ENCODE results near the gene FBXL22. TPM values are rescaled to one million over a fixed set of nuclear protein-coding genes. Genes with fewer than 3 reads are reported as not detected.

FBXL22 gene, protein sequence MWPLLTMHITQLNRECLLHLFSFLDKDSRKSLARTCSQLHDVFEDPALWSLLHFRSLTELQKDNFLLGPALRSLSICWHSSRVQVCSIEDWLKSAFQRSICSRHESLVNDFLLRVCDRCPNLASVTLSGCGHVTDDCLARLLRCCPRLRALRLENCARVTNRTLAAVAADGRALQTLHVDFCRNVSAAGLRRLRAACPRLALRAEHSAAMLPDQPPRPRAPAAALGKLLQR
- 1 to 10 TPM; 1.4 to 2.1 (median 1.7) TPM for polyA plus RNA-seq (ENCODE audit: insufficient read length in 3 of 3)
- long read RNA-seq, donor 1, result 0 reads
- long read RNA-seq, donor 2, result 0 reads
- long read RNA-seq, donor 3, partial matches to known transcripts, result 14 of 25 reads
- long read RNA-seq, donor 3, other reads (novel, unspliced or antisense), result 11 of 25 reads
- long read RNA-seq, donor 4, result 0 reads
- long read RNA-seq, donor 5, result 0 reads
- long read RNA-seq, donor 6, result 0 reads
- long read RNA-seq, donor 7, result 0 reads
- long read RNA-seq, donor 8, result 0 reads
- long read RNA-seq, donor 9, result 0 reads
- long read RNA-seq, donor 10, partial matches to known transcripts, result 0 of 1 reads
- long read RNA-seq, donor 10, other reads (novel, unspliced or antisense), result 0 of 1 reads
- long read RNA-seq, donor 11, result 0 reads
- long read RNA-seq, donor 12, result 0 reads
- long read RNA-seq, donor 13, result 0 reads
- long read RNA-seq, donor 14, partial matches to known transcripts, result 0 of 2 reads
- long read RNA-seq, donor 14, other reads (novel, unspliced or antisense), result 0 of 2 reads
- long read RNA-seq, donor 15, result 0 reads
- long read RNA-seq, donor 16, partial matches to known transcripts, result 0 of 1 reads
- long read RNA-seq, donor 16, other reads (novel, unspliced or antisense), result 0 of 1 reads

DNA sequence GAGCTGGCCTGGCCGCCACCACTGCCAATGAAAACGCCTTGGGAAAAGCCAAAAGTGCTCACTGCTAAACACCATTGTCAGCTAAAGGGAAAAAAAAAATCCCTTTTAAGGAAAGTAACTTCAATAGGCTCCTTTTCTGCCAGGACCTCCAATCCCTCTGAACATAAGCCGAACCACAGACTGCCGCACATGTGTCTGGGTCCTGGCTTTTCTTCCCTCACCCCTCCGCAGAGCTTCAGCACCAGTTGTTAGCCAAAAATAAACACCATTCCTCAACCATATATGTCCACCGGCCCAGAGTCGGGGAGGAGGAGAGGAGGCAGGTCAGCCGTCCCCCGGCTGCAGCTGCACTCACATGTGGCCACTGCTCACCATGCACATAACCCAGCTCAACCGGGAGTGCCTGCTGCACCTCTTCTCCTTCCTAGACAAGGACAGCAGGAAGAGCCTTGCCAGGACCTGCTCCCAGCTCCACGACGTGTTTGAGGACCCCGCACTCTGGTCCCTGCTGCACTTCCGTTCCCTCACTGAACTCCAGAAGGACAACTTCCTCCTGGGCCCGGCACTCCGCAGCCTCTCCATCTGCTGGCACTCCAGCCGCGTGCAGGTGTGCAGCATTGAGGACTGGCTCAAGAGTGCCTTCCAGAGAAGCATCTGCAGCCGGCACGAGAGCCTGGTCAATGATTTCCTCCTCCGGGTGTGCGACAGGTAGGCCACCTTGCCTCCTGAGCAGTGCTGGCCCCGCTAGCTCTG is at the start of gene FBXL22:
Gene FBXL22 (plus strand): TSS at position 350 of the 753 bp plus-strand sequence. CDS start 6 bp downstream, at position 356.
- DNase-seq (ENCODE audit: extremely low read depth in 1 of 11, low read depth in 9 of 11, low spot score in 4 of 11), result no peak

GRCh38 chr15:63551400-63551799 is 45.8 kb upstream of the FBXL22 start:
- DNase-seq (ENCODE audit: extremely low read depth in 1 of 11, low read depth in 9 of 11, low spot score in 4 of 11), result no peak

DNA sequence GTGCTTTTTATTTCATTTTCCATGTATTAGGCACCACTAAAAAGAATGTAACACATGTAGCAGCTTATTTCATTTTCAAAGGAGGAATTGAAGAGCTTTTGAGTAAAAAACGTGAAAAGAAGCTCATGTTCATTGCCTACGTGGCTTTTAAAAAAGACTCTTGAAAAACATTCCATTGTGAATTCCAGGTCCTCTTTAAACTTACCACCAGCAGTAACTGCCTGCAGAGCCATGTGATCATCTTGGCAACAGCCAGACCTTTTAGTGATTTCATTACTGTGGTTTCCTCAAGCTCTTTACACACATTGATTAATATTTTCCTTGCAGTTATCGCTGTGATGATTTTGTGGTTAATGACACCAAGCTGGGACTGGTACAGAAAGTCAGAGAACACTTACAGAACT is 43.8 kb upstream of the FBXL22 start:
- DNase-seq (ENCODE audit: extremely low read depth in 1 of 11, low read depth in 9 of 11, low spot score in 4 of 11), result peak in 6 of 11 donors; percentile 8 to 39 (median 30)

DNA sequence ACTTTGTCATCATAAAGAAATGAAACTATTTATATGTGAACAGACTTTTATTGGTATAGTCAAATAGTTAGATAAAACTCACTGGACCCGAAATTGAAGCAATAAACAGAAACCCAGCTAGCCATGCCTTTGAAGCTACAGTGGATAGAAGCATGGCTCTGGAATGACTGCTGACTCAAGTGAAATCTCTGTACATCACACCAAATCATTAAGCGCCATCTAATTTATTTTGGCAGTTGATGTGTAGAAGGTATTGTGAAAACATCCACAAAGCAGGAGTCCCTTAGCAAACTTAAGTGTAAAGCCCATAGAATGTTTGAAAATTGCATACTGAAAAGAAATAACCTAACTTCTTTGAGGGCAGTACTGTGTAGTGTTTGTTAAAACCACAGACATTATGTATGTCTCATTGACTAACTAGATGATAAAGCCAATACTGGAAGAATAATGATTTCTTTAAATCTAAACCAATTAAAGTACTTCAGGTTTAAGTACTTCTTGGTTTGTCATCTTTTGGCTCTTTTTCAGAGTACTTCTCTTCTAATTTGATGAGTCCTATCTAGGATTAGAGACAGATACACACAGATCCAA is 42.8 kb upstream of the FBXL22 start:
- DNase-seq (ENCODE audit: extremely low read depth in 1 of 11, low read depth in 9 of 11, low spot score in 4 of 11), result no peak

GRCh38 chr15:63555507-63555906 is 41.7 kb upstream of the FBXL22 start:
- no peak for DNase-seq (ENCODE audit: extremely low read depth in 1 of 11, low read depth in 9 of 11, low spot score in 4 of 11)

DNA sequence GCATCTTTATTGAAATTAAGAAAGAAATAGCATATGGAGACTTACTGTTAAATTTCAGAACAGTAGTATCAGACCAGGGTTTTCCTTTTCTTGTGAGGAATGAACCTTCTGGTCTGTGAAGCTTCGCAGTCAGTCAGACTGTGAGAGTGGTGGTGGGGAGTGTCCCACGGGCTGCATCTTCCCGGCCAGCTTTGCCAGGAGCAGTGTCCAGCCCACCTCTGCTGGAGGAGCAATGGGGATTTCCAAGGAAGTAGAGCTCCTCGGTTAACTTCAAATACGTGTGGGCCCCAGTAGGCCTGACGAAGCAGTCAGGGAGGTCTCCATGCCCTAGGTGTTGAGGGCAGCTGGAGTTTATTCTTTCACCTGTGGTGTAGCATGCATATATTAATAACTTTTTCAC is 40.9 kb upstream of the FBXL22 start:
- no peak for DNase-seq (ENCODE audit: extremely low read depth in 1 of 11, low read depth in 9 of 11, low spot score in 4 of 11)

DNA sequence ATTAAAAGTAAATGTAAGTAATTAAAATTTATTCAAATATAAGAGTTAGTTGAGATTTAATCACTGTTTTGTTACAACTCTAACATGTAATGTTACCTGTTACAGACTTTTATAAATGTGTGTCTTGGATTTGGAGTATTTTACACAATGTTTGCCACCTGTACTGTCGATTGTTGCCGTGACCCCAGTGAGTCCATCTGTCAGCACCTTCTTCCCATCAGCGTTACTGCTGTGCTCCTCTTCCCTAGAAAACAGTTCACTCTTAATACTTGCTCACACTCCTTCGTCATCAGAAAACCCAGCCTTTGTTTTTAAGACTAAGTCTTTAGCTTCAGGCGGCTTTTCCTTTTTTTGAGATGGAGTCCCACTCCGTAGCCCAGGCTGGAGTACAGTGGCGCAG is 40.5 kb upstream of the FBXL22 start:
- no peak for DNase-seq (ENCODE audit: extremely low read depth in 1 of 11, low read depth in 9 of 11, low spot score in 4 of 11)

- DNase-seq (ENCODE audit: extremely low read depth in 1 of 11, low read depth in 9 of 11, low spot score in 4 of 11), result no peak
These were observed 37.4 kb upstream of the FBXL22 start for GRCh38 chr15:63559753-63560152.

- DNase-seq (ENCODE audit: extremely low read depth in 1 of 11, low read depth in 9 of 11, low spot score in 4 of 11), result no peak
These were observed 36.3 kb upstream of the FBXL22 start for GRCh38 chr15:63560741-63561448.

- no peak for DNase-seq (ENCODE audit: extremely low read depth in 1 of 11, low read depth in 9 of 11, low spot score in 4 of 11)
These were observed 33.1 kb upstream of the FBXL22 start for GRCh38 chr15:63564093-63564492.

- DNase-seq (ENCODE audit: extremely low read depth in 1 of 11, low read depth in 9 of 11, low spot score in 4 of 11), result no peak
These were observed 31.5 kb upstream of the FBXL22 start for GRCh38 chr15:63565536-63566186.

DNA sequence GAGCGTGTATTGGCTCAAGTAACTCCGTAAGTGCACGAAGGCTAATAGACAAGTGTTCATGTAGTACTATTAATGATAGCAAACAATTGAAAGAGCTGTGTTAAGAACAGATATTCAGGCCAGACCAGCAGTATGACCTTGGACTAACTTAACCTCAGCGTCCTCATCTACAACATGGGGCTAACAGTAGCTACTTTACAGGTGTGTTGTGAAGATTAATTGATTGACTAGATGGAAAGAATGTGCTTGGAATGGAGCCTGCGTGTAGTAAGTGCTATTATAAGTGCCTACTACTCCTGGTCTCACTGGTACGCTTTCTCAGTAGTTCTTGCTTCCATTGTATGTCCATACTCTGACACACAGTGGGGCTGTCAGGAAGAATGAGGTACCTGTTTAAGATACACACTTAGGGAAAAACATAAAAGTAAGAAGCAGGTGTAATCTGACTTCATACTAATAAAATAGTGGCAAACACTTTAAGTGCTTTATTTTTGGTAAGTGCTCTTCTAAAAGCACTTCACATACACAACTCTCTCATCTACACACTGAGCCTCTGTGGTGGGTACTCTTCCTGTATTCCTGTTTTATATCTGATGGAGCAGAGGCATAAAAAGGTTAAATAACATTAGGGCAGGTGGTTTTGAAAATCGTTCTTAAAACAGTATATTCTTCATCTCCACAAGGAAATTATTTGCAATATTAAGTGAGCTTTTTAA is 24.3 kb upstream of the FBXL22 start:
- DNase-seq (ENCODE audit: extremely low read depth in 1 of 11, low read depth in 9 of 11, low spot score in 4 of 11), result no peak

- peak in 1 of 11 donors; percentile 38 for DNase-seq (ENCODE audit: extremely low read depth in 1 of 11, low read depth in 9 of 11, low spot score in 4 of 11)
These were observed 23.7 kb upstream of the FBXL22 start for GRCh38 chr15:63573533-63573932.

- no peak for DNase-seq (ENCODE audit: extremely low read depth in 1 of 11, low read depth in 9 of 11, low spot score in 4 of 11)
These were observed 21.9 kb upstream of the FBXL22 start for GRCh38 chr15:63575312-63575711.

DNA sequence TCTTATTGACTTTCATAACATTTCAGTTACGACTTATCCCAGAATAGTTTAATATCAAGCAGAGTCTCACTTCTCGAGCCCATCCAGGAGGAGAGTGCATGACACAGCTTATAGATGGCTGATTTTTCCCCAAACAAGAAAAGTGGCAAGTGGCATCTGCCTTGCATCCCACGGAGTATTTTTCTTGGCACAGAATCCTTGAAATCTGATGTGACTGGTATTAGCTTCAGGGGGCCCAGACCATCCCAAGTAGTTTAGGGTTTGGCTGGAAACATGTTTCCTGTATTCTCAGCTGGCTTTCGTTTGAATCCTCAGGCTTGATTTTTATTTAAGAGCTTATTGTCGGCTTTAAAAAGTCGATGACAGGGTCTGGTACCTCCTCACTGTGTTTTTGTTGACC is 20.7 kb upstream of the FBXL22 start:
- DNase-seq (ENCODE audit: extremely low read depth in 1 of 11, low read depth in 9 of 11, low spot score in 4 of 11), result no peak

DNA sequence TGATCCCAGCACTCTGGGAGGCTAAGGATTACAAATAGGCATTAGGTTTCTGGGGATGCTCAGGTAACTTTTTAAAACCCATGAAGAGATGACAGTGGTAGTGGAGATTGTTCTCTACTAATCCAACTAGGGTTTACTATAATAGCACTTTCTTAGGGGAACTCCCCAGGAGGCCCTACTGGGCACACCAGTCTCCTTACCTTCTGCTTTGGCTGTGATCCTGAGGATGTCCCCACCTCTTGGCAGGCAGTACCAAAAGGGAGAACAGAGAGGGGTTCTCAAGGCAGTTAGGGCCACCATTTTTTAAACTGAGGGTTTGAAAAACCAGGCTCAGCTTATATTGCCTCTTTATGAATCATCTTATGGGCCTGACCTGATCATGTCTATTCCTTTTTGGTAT is 15.0 kb upstream of the FBXL22 start:
- DNase-seq (ENCODE audit: extremely low read depth in 1 of 11, low read depth in 9 of 11, low spot score in 4 of 11), result no peak

GRCh38 chr15:63582718-63583426 is 14.3 kb upstream of the FBXL22 start:
- peak in 1 of 11 donors; percentile 26 for DNase-seq (ENCODE audit: extremely low read depth in 1 of 11, low read depth in 9 of 11, low spot score in 4 of 11)
